GM20000 (cell line): ENCODE data around the gene GPR180.

Source experiments
- DNase-seq: peaks from one replicate; pipeline ENCODE4 v3.0.0; 2012; ENCODE audit warnings: low spot score
- CTCF ChIP-seq: IDR thresholded peaks from 2 replicates; pipeline ENCODE4 v1.5.1; 2012; ENCODE audit warnings: mild to moderate bottlenecking, control low read depth; ENCODE audit errors: extremely low read depth, missing control alignments

GPR180 gene

DNA sequence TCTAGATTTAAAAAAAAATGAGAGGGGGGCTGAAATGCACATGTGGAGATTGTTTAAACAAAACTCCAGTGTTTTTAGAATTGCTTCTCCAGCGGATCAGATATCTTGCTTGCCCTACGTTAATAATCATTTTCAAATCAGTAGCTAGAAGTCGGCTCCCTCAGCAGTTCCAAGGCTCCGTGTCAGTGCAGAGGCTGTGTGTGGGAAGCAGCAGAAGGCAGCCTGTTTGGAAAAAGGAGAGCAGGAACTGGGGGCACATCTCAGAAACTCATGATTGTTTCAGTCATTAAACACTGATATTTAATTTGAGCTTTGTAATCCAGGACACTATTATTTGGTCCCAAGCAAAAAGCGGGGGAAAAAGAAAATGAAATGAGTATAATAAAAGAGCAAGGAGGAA, 59.7 kb downstream of the GPR180 start:
- no peak for TF ChIP-seq CTCF
- DNase-seq, result no peak

DNA sequence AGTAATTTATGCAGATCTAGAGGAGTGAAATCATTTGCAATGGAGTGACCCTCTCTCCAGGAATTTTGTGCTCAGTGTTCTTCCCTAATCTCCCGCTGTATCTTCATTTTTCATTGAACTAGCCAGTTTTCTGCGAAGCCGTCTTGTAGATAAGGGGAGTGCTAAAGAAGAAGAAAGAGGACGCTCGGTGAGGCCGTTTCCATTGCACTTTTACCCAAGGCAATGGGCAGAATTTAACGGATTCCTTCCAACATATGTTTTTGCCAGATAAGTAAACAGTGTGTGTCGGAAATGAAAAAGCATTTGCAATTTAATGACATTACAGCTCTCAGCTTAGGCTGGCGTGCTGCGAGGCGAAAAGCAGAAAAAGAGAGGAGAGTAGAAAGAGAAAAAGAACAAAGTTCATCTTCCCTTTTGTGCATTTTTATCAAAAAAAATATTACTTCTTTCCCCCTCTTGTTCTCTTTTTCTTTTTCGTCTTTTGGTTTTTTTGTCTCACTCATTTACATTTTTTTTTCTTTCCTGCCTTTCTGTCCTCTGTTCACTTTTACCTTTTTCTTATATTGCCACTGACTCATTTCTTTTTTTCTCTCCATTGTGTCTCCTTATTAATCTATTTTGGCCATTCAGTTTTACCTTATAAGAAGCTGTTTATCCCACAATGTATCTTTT, 60.8 kb downstream of the GPR180 start:
- no peak for TF ChIP-seq CTCF
- no peak for DNase-seq

- DNase-seq, result no peak
- no peak for TF ChIP-seq CTCF
These were observed 63.2 kb downstream of the GPR180 start for GRCh38 chr13:94664889-94665288.

- no peak for TF ChIP-seq CTCF
- DNase-seq, result no peak
These were observed 64.4 kb downstream of the GPR180 start for GRCh38 chr13:94666065-94666464.

DNA sequence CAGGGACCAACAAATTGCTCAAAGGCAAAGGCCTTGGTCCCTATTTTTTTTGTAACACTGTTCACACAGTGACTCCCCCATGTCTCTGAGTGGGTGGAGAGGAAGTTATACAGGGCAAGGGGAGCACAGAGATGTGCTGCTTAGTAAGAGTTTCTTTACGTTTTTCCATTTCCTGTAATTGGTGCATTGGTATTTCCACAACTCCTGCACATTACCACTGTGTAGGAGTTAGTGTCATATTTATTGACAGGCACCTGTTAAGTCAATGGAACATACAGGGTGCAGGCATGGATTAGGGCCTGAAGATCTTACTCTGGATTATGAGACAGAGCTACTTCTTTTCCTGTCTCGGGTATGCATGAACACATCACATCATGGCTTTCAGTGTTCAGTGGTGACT, 65.5 kb downstream of the GPR180 start:
- DNase-seq, result no peak
- no peak for TF ChIP-seq CTCF

DNA sequence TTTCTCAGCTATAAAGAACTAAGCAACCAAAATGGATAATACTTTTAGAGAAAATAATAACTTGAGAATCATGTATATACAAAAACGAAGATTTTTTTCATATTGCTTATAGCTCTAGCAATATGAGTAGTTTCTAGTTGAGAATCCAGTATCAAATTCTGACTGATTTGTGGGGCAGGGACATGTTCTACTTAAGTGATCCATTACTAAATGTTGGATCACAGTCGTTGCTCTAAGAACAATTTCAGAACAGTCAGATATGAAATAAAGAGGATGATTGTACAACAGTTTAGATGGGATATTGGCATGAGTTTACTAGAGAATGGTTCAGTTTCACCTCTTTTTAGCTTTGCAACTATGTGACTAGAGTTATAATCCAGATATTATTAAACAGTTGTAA, 70.7 kb downstream of the GPR180 start:
- TF ChIP-seq CTCF, result no peak

GRCh38 chr13:94673851-94674250, 72.2 kb downstream of the GPR180 start:
- TF ChIP-seq CTCF, result no peak
- no peak for DNase-seq

More for the DNA sequence above, 70.7 kb downstream of the GPR180 start:
- DNase-seq, result no peak
